Neural progenitor cell (in vitro differentiated cells): ENCODE measurements around the gene FOXO6. TPM values are rescaled to one million over a fixed set of nuclear protein-coding genes. Genes with fewer than 3 reads are reported as not detected.

Experiments used
- DNase-seq: peaks from one replicate; pipeline ENCODE4 v3.0.0-alpha.2; 2016; ENCODE audit warnings: low spot score
- H2AFZ ChIP-seq: fragments of 200-600 bp; sonication (generic); replicated peaks from 2 replicates; pipeline ENCODE4 v1.6.1; 2016; ENCODE audit warnings: antibody characterized with exemption
- H3F3A ChIP-seq: fragments of 200-600 bp; sonication (generic); 2 replicates; pipeline ENCODE4 v1.6.1; 2016; ENCODE audit warnings: antibody characterized with exemption, low read depth
- H3K27ac ChIP-seq: fragments of 200-600 bp; sonication (generic); 2 replicates; pipeline ENCODE4 v1.5.1; 2016; ENCODE audit warnings: mild to moderate bottlenecking
- H3K27me3 ChIP-seq: fragments of 200-600 bp; sonication (generic); 2 replicates; pipeline ENCODE4 v1.6.1; 2016; ENCODE audit warnings: mild to moderate bottlenecking, moderate library complexity
- H3K36me3 ChIP-seq: fragments of 200-600 bp; sonication (generic); 2 replicates; pipeline ENCODE4 v1.5.1; 2016
- H3K4me1 ChIP-seq: fragments of 200-600 bp; sonication (generic); 2 replicates; pipeline ENCODE4 v1.6.1; 2016; ENCODE audit warnings: mixed run types
- H3K4me2 ChIP-seq: fragments of 200-600 bp; sonication (generic); 2 replicates; pipeline ENCODE4 v1.6.1; 2016
- H3K4me3 ChIP-seq: fragments of 200-600 bp; sonication (generic); 2 replicates; pipeline ENCODE4 v1.5.1; 2016
- H3K79me2 ChIP-seq: fragments of 200-600 bp; sonication (generic); 2 replicates; pipeline ENCODE4 v1.6.1; 2016; ENCODE audit warnings: low read depth
- H3K9ac ChIP-seq: fragments of 200-600 bp; sonication (generic); 2 replicates; pipeline ENCODE4 v1.6.1; 2016
- H3K9me3 ChIP-seq: fragments of 200-600 bp; sonication (generic); 2 replicates; pipeline ENCODE4 v1.5.1; 2016; ENCODE audit warnings: low read depth
- H4K20me1 ChIP-seq: fragments of 200-600 bp; sonication (generic); 2 replicates; pipeline ENCODE4 v1.6.1; 2016; ENCODE audit warnings: low read depth
- H3K27ac Mint-ChIP-seq: 3 replicates; pipeline ENCODE4 v1.8.0; 2021; ENCODE audit warnings: mixed read lengths
- H3K27me3 Mint-ChIP-seq: 2 replicates; pipeline ENCODE4 v1.8.0; 2022; ENCODE audit warnings: low read depth, mild to moderate bottlenecking, inconsistent platforms, moderate library complexity, mixed read lengths; ENCODE audit not compliant: insufficient read depth
- H3K36me3 Mint-ChIP-seq: 3 replicates; pipeline ENCODE4 v1.8.0; 2021; ENCODE audit warnings: mixed read lengths
- H3K4me1 Mint-ChIP-seq: 3 replicates; pipeline ENCODE4 v1.8.0; 2021; ENCODE audit warnings: mixed read lengths
- H3K4me3 Mint-ChIP-seq: 3 replicates; pipeline ENCODE4 v1.8.0; 2021; ENCODE audit warnings: mild to moderate bottlenecking, moderate library complexity, mixed read lengths
- H3K9me3 Mint-ChIP-seq: 3 replicates; pipeline ENCODE4 v1.8.0; 2020; ENCODE audit warnings: mixed read lengths
- EZH2 ChIP-seq: fragments of 200-600 bp; sonication (generic); IDR thresholded peaks from 2 replicates; pipeline ENCODE4 v1.6.1; 2017; ENCODE audit warnings: antibody characterized with exemption, mild to moderate bottlenecking, moderate library complexity
- EZH2phosphoT487 ChIP-seq: fragments of 200-600 bp; sonication (generic); IDR thresholded peaks from 2 replicates; pipeline ENCODE4 v1.6.1; 2017; ENCODE audit warnings: antibody characterized with exemption
- total RNA-seq: library from RNA; depleted of rRNA; stranded (reverse); fragments of >200 nt; gene quantifications from 2 replicates; pipeline ENCODE4 v1.2.3, GENCODE V29; 2015; ENCODE audit warnings: low replicate concordance
- TF ChIP-seq, protein P1 (sequence below): fragments of 200-600 bp; sonication (generic); IDR thresholded peaks from 2 replicates; pipeline ENCODE4 v1.5.1; 2017; ENCODE audit warnings: antibody characterized with exemption, mild to moderate bottlenecking

FOXO6 gene
- total RNA-seq, 1 donor from 2014 or later: not detected

DNA sequence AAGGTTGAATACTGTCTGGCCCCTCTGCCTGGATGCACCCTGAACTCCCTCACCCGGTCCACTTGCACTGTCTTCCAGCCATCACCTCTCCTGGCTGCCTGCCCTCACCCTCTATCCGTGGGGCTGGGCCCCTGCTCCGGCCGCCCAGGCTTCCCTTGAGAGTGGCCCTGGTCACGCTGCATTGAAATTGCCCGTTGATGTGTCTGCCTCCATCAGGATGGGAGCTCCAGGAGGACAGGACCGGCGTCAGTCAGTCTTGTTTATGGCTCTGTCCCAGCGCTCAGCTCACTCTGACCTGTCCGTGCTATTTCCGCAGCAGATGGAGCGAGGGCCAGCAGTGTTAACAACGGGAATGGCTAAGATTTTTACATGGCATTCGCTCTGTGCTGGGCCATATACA is 34.9 kb downstream of the FOXO6 start:
- H3K27me3 Mint-ChIP-seq: peaks cover 29% of the 10 kb centered on the region
- TF ChIP-seq, protein P1, sequence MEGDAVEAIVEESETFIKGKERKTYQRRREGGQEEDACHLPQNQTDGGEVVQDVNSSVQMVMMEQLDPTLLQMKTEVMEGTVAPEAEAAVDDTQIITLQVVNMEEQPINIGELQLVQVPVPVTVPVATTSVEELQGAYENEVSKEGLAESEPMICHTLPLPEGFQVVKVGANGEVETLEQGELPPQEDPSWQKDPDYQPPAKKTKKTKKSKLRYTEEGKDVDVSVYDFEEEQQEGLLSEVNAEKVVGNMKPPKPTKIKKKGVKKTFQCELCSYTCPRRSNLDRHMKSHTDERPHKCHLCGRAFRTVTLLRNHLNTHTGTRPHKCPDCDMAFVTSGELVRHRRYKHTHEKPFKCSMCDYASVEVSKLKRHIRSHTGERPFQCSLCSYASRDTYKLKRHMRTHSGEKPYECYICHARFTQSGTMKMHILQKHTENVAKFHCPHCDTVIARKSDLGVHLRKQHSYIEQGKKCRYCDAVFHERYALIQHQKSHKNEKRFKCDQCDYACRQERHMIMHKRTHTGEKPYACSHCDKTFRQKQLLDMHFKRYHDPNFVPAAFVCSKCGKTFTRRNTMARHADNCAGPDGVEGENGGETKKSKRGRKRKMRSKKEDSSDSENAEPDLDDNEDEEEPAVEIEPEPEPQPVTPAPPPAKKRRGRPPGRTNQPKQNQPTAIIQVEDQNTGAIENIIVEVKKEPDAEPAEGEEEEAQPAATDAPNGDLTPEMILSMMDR: no peak
- TF ChIP-seq EZH2phosphoT487 (no peak), EZH2 (no peak)
- H4K20me1 ChIP-seq: no peaks in the 10 kb centered on the region
- H3K27me3 ChIP-seq: no peaks in the 10 kb centered on the region
- H3K36me3 ChIP-seq: no peaks in the 10 kb centered on the region
- H3K36me3 Mint-ChIP-seq: no peaks in the 10 kb centered on the region
- H3K27ac ChIP-seq: no peak overlapping the region
- peaks cover 58% of the 10 kb centered on the region for H3K4me1 Mint-ChIP-seq
- H3K4me1 ChIP-seq: peaks cover 51% of the 10 kb centered on the region
- H3K27ac Mint-ChIP-seq: peak overlapping the region; percentile 54
- no peaks in the 10 kb centered on the region for H3K79me2 ChIP-seq
- no peaks in the 10 kb centered on the region for H3K9me3 ChIP-seq
- no peak overlapping the region for H3K9ac ChIP-seq
- no peak for DNase-seq
- no peak overlapping the region for H3K4me2 ChIP-seq
- H3F3A ChIP-seq: peaks cover 27% of the 10 kb centered on the region
- H2AFZ ChIP-seq: no peak overlapping the region
- no peaks in the 10 kb centered on the region for H3K9me3 Mint-ChIP-seq
- H3K4me3 ChIP-seq: no peak overlapping the region
- peak overlapping the region; percentile 73 for H3K4me3 Mint-ChIP-seq

DNA sequence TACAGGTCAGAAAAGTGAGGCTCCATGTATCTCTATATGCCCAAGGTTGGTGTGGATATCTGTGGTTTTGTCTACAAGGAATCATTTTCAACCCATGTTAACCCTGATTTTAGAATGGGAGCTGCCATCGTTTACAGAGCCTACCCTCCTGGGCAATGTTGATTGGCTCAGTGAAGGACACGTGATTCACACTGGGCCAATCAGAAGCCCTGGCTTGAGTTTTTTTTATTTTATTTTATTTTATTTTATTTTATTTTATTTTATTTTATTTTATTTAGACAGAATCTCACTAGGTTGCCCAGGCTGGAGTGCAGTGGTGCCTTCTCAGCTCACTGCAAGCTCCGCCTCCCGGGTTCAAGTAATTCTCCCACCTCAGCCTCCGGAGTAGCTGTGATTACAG is 35.8 kb downstream of the FOXO6 start:
- TF ChIP-seq EZH2phosphoT487 (no peak), EZH2 (no peak)
- TF ChIP-seq, protein P1: no peak
- H3K36me3 ChIP-seq: no peaks in the 10 kb centered on the region
- no peaks in the 10 kb centered on the region for H3K27me3 ChIP-seq
- DNase-seq: no peak
- H3K9ac ChIP-seq: no peak overlapping the region
- no peak overlapping the region for H3K4me3 Mint-ChIP-seq
- no peaks in the 10 kb centered on the region for H3K79me2 ChIP-seq
- H3K4me2 ChIP-seq: no peak overlapping the region
- H3K27me3 Mint-ChIP-seq: peaks cover 28% of the 10 kb centered on the region
- H3K9me3 ChIP-seq: no peaks in the 10 kb centered on the region
- no peaks in the 10 kb centered on the region for H3K9me3 Mint-ChIP-seq
- no peak overlapping the region for H2AFZ ChIP-seq
- H3K4me3 ChIP-seq: no peak overlapping the region
- no peak overlapping the region for H3K27ac ChIP-seq
- H3K4me1 ChIP-seq: peaks cover 48% of the 10 kb centered on the region
- H3F3A ChIP-seq: peaks cover 27% of the 10 kb centered on the region
- peak overlapping the region; percentile 32 for H3K27ac Mint-ChIP-seq
- peaks cover 56% of the 10 kb centered on the region for H3K4me1 Mint-ChIP-seq
- H4K20me1 ChIP-seq: no peaks in the 10 kb centered on the region
- no peaks in the 10 kb centered on the region for H3K36me3 Mint-ChIP-seq

DNA sequence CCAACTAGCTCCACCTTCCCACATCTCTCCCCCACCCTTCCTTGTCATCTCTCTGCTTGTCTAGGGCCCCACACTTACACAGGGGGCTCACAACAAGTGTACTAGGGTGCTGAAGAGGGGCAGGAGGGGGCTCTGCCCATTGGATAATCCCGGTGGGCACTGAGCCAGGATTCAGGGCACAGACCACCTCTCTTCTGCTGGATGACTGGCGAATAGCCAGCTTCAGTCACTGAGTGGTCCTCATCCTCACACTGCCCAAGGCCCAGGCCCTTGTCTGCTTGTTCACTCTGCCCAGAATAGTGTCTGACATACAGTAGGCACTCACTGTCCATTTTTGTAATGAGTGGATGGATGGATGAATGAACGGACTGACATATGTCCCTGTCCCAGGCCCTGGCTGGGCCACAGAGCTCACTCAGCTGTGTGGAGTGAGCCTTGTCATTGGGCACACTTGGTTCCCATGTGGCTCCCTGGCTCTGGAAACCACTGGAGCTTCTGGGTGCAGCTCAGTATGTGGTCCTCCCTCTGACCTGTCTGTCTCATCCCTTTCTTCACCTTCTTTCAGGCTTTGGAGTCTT is 36.6 kb downstream of the FOXO6 start:
- Histone ChIP-seq H3K27ac (no peak overlapping the region), H3K4me3 (no peak overlapping the region), H2AFZ (no peak overlapping the region), H3K36me3 (no peaks in the 10 kb centered on the region), H3K79me2 (no peaks in the 10 kb centered on the region), H4K20me1 (no peaks in the 10 kb centered on the region), H3K27me3 (no peaks in the 10 kb centered on the region), H3K4me2 (no peak overlapping the region), H3K4me1 (peaks cover 48% of the 10 kb centered on the region), H3K9ac (no peak overlapping the region), H3F3A (peaks cover 27% of the 10 kb centered on the region), H3K9me3 (no peaks in the 10 kb centered on the region)
- DNase-seq: no peak
- Mint-ChIP-seq H3K4me3 (peak overlapping the region; percentile 21), H3K9me3 (no peaks in the 10 kb centered on the region), H3K27ac (no peak overlapping the region), H3K4me1 (peaks cover 54% of the 10 kb centered on the region), H3K27me3 (peaks cover 26% of the 10 kb centered on the region), H3K36me3 (no peaks in the 10 kb centered on the region)
- TF ChIP-seq EZH2phosphoT487 (no peak), EZH2 (no peak)
- TF ChIP-seq, protein P1: no peak
